ENCODE data around the gene SHKBP1. TPM values are rescaled to one million over a fixed set of nuclear protein-coding genes. Genes with fewer than 3 reads are reported as not detected.

The SHKBP1 gene
- total and polyA plus RNA-seq, 2 of the 13 experiments (the other 11 are each of a cell fraction or from before 2014, with no cell fraction given), result 16.2 to 17.4 TPM

DNA sequence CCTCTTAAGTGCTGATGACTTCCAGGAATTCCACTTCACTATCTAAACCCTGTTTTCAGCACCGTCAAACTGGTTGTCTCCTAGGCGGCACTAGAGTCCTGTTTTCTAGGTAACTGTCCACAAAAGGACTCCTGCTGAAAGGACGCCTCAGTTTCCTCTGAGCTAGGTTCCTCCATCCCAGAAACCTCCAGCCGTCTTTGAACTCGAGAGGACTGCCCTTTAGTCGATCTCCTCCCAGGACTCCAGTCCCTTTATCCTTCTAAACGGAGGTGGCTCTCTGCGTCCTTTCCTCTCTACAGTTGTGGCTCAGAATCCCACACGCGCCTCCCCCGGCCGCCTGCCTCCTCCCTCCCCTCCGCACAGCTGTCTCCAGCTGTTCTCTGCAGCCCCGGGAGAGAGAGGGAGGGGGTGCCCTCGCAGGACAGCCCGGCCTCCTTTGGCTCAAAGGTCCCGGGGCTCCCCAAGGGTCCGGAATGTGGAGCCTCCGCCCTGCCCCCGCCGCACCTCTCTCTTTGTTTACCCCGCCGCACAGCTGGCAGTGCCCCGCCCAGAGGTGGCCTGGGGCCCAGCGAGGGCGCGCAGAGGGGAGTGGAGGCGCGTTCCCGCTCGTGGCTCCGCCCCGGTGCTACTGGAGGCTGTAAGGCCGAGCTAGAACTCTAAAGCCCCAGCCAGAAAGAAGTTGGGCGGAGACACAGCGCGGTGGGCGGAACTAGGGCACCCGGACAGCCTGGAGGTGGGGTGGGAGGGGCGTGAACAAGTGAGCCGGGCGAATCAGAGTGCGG lies 26.9 kb downstream of the SHKBP1 start (continued):
- TF ChIP-seq, protein P1, sequence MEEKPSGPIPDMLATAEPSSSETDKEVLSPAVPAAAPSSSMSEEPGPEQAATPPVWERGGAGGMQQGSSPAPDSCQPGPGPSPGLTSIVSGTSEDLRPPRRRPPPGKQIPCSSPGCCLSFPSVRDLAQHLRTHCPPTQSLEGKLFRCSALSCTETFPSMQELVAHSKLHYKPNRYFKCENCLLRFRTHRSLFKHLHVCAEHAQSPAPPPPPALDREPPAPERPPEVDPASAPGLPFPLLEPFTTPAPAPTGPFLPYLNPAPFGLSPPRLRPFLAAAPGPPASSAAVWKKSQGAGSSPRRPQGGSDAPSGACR (CRISPR knock-in tag; IDR thresholded peaks at IDR 0.05), result peak; percentile 88; the same call in 1 of the 2 replicates
- TF ChIP-seq ZNF788 (CRISPR knock-in tag; IDR thresholded peaks at IDR 0.05; ENCODE audit: borderline replicate concordance) (peak; percentile 97; the same call in 1 of the 2 replicates), GATAD2A (CRISPR knock-in tag; IDR thresholded peaks at IDR 0.05) (peak; percentile 93), ZNF589 (CRISPR knock-in tag; conservative IDR thresholded peaks at IDR 0.05) (peak; percentile 80; the same call in 1 of the 2 replicates), MAFG (CRISPR knock-in tag; IDR thresholded peaks at IDR 0.05) (no peak), ZNF709 (CRISPR knock-in tag; IDR thresholded peaks at IDR 0.05) (0 out of 2 replicates have a peak, but pooled peaks have one; percentile 57), MXI1 (IDR thresholded peaks at IDR 0.05; ENCODE audit: borderline replicate concordance, low read depth, low read length) (peak; percentile 51; the same call in 1 of the 3 replicates), NFE2L2 (IDR thresholded peaks at IDR 0.05; ENCODE audit: low read length) (no peak), CENPX (CRISPR knock-in tag; IDR thresholded peaks at IDR 0.05) (no peak), ZNF17 (CRISPR knock-in tag; IDR thresholded peaks at IDR 0.05) (no peak), ZNF383 (CRISPR knock-in tag; IDR thresholded peaks at IDR 0.05; ENCODE audit: borderline replicate concordance) (no peak), ELF1 (CRISPR knock-in tag; IDR thresholded peaks at IDR 0.05) (peak; percentile 52), NR3C1 (CRISPR knock-in tag; IDR thresholded peaks at IDR 0.05) (no peak), ZNF138 (CRISPR knock-in tag; IDR thresholded peaks at IDR 0.05; ENCODE audit: low read depth) (no peak), ZNF562 (CRISPR knock-in tag; IDR thresholded peaks at IDR 0.05; ENCODE audit: borderline replicate concordance) (no peak), ZFP90 (CRISPR knock-in tag; IDR thresholded peaks at IDR 0.05; ENCODE audit: borderline replicate concordance) (peak; percentile 91; the same call in 1 of the 2 replicates), HOXA5 (CRISPR knock-in tag; IDR thresholded peaks at IDR 0.05) (peak; percentile 78; the same call in 1 of the 2 replicates), HNRNPL (IDR thresholded peaks at IDR 0.05; ENCODE audit: low read depth, low read length) (peak; percentile 92; the same call in 1 of the 2 replicates), ZNF382 (CRISPR knock-in tag; IDR thresholded peaks at IDR 0.05; ENCODE audit: borderline replicate concordance) (no peak), ZNF232 (CRISPR knock-in tag; IDR thresholded peaks at IDR 0.05; ENCODE audit: borderline replicate concordance) (peak; percentile 67; the same call in 1 of the 2 replicates), HDAC1 (CRISPR knock-in tag; IDR thresholded peaks at IDR 0.05) (peak; percentile 95)
- TF ChIP-seq, protein P2, sequence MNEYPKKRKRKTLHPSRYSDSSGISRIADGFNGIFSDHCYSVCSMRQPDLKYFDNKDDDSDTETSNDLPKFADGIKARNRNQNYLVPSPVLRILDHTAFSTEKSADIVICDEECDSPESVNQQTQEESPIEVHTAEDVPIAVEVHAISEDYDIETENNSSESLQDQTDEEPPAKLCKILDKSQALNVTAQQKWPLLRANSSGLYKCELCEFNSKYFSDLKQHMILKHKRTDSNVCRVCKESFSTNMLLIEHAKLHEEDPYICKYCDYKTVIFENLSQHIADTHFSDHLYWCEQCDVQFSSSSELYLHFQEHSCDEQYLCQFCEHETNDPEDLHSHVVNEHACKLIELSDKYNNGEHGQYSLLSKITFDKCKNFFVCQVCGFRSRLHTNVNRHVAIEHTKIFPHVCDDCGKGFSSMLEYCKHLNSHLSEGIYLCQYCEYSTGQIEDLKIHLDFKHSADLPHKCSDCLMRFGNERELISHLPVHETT (CRISPR knock-in tag; conservative IDR thresholded peaks at IDR 0.05), result peak; percentile 89; the same call in 1 of the 2 replicates
- TF ChIP-seq, protein P3, sequence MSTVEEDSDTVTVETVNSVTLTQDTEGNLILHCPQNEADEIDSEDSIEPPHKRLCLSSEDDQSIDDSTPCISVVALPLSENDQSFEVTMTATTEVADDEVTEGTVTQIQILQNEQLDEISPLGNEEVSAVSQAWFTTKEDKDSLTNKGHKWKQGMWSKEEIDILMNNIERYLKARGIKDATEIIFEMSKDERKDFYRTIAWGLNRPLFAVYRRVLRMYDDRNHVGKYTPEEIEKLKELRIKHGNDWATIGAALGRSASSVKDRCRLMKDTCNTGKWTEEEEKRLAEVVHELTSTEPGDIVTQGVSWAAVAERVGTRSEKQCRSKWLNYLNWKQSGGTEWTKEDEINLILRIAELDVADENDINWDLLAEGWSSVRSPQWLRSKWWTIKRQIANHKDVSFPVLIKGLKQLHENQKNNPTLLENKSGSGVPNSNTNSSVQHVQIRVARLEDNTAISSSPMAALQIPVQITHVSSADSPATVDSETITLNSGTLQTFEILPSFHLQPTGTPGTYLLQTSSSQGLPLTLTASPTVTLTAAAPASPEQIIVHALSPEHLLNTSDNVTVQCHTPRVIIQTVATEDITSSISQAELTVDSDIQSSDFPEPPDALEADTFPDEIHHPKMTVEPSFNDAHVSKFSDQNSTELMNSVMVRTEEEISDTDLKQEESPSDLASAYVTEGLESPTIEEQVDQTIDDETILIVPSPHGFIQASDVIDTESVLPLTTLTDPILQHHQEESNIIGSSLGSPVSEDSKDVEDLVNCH (CRISPR knock-in tag; IDR thresholded peaks at IDR 0.05), result no peak
- TF ChIP-seq, protein P4, sequence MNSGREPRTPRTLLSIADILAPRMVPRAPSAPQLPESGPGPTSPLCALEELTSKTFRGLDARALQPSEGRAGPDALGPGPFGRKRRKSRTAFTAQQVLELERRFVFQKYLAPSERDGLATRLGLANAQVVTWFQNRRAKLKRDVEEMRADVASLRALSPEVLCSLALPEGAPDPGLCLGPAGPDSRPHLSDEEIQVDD (CRISPR knock-in tag; IDR thresholded peaks at IDR 0.05; ENCODE audit: borderline replicate concordance), result no peak
- TF ChIP-seq, protein P5, sequence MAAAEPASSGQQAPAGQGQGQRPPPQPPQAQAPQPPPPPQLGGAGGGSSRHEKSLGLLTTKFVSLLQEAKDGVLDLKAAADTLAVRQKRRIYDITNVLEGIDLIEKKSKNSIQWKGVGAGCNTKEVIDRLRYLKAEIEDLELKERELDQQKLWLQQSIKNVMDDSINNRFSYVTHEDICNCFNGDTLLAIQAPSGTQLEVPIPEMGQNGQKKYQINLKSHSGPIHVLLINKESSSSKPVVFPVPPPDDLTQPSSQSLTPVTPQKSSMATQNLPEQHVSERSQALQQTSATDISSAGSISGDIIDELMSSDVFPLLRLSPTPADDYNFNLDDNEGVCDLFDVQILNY (CRISPR knock-in tag; conservative IDR thresholded peaks at IDR 0.05), result no peak; the same call in 1 of the 2 replicates
